Panc1 (cell line): Measurements from ENCODE around the gene PNO1.

Source experiments
- POLR2AphosphoS5 ChIP-seq: IDR thresholded peaks from 2 replicates; pipeline ENCODE4 v1.6.1; 2012; ENCODE audit warnings: mild to moderate bottlenecking, low read depth, low read length, moderate library complexity
- SIN3A ChIP-seq: IDR thresholded peaks from 2 replicates; pipeline ENCODE4 v1.6.1; 2012; ENCODE audit warnings: low read depth, mild to moderate bottlenecking, low read length, moderate library complexity, borderline replicate concordance; ENCODE audit not compliant: insufficient read depth
- TF ChIP-seq, protein P1 (sequence below): fragments of 450-650 bp; IDR thresholded peaks from 2 replicates; pipeline ENCODE4 v1.5.1; 2017; ENCODE audit warnings: mild to moderate bottlenecking
- TF ChIP-seq, protein P2 (sequence below), 2 experiments: IDR thresholded peaks; 2 replicates each; pipeline ENCODE4 v1.6.1; 2011 to 2012; ENCODE audit warnings: low read depth in 2 of 2, control low read depth in 1 of 2, low read length in 1 of 2, mild to moderate bottlenecking in 1 of 2, moderate library complexity in 1 of 2; ENCODE audit not compliant: insufficient read depth in 1 of 2

DNA sequence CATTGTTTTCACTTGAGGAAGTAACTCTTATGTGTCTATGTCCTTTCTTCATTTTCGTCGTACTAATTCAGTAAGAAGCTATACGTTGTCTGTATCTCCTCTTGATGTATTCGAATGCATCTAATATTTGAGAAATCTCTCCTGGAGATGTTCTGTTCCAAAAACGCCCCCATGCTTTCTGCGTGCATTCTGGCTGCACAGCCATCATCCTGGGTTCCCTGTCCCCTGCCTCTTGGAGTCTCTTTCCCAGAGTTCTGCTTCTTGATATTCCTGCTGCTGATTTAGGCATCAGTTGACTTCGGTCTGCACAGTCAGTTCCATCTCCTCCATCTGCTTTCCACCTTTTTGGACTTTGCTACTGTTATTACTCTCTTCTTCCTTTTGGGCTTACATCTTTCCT is 13.5 kb downstream of the PNO1 start:
- TF ChIP-seq, protein P1, sequence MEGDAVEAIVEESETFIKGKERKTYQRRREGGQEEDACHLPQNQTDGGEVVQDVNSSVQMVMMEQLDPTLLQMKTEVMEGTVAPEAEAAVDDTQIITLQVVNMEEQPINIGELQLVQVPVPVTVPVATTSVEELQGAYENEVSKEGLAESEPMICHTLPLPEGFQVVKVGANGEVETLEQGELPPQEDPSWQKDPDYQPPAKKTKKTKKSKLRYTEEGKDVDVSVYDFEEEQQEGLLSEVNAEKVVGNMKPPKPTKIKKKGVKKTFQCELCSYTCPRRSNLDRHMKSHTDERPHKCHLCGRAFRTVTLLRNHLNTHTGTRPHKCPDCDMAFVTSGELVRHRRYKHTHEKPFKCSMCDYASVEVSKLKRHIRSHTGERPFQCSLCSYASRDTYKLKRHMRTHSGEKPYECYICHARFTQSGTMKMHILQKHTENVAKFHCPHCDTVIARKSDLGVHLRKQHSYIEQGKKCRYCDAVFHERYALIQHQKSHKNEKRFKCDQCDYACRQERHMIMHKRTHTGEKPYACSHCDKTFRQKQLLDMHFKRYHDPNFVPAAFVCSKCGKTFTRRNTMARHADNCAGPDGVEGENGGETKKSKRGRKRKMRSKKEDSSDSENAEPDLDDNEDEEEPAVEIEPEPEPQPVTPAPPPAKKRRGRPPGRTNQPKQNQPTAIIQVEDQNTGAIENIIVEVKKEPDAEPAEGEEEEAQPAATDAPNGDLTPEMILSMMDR, result no peak
- TF ChIP-seq POLR2AphosphoS5 (no peak), SIN3A (no peak)
- TF ChIP-seq, protein P2, sequence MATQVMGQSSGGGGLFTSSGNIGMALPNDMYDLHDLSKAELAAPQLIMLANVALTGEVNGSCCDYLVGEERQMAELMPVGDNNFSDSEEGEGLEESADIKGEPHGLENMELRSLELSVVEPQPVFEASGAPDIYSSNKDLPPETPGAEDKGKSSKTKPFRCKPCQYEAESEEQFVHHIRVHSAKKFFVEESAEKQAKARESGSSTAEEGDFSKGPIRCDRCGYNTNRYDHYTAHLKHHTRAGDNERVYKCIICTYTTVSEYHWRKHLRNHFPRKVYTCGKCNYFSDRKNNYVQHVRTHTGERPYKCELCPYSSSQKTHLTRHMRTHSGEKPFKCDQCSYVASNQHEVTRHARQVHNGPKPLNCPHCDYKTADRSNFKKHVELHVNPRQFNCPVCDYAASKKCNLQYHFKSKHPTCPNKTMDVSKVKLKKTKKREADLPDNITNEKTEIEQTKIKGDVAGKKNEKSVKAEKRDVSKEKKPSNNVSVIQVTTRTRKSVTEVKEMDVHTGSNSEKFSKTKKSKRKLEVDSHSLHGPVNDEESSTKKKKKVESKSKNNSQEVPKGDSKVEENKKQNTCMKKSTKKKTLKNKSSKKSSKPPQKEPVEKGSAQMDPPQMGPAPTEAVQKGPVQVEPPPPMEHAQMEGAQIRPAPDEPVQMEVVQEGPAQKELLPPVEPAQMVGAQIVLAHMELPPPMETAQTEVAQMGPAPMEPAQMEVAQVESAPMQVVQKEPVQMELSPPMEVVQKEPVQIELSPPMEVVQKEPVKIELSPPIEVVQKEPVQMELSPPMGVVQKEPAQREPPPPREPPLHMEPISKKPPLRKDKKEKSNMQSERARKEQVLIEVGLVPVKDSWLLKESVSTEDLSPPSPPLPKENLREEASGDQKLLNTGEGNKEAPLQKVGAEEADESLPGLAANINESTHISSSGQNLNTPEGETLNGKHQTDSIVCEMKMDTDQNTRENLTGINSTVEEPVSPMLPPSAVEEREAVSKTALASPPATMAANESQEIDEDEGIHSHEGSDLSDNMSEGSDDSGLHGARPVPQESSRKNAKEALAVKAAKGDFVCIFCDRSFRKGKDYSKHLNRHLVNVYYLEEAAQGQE (IDR thresholded peaks at IDR 0.05; ENCODE audit: insufficient read depth in 1 of 2, low read depth in 2 of 2, low read length in 1 of 2), result no peak
